SK-N-SH (cell line): ENCODE measurements around the gene ADAMTSL1.

Experiments
- CHD2 ChIP-seq: fragments of 150-350 bp; IDR thresholded peaks from 2 replicates; pipeline ENCODE4 v1.6.1; 2018; ENCODE audit warnings: low read length; ENCODE audit not compliant: partially characterized antibody
- CTCF ChIP-seq: fragments of 200-600 bp; sonication (generic); IDR thresholded peaks from 2 replicates; pipeline ENCODE4 v1.6.1; 2017; ENCODE audit warnings: antibody characterized with exemption, mild to moderate bottlenecking, moderate library complexity
- ELF1 ChIP-seq: IDR thresholded peaks from 2 replicates; pipeline ENCODE4 v1.4.0; 2012
- EP300 ChIP-seq, 2 experiments: IDR thresholded peaks; 2 replicates each; pipeline versions ENCODE4 v1.4.0 to v1.6.1; 2012; ENCODE audit warnings: borderline replicate concordance in 1 of 2, low read depth in 1 of 2, low read length in 1 of 2
- IRF3 ChIP-seq: fragments of 150-350 bp; IDR thresholded peaks from 2 replicates; pipeline ENCODE4 v1.6.1; 2016; ENCODE audit warnings: mild to moderate bottlenecking, low read depth, low read length
- MAX ChIP-seq: IDR thresholded peaks from 2 replicates; pipeline ENCODE4 v1.4.0; 2012; ENCODE audit warnings: low read depth
- NFIC ChIP-seq: IDR thresholded peaks from 2 replicates; pipeline ENCODE4 v1.4.0; 2012; ENCODE audit warnings: borderline replicate concordance
- POLR2AphosphoS5 ChIP-seq: IDR thresholded peaks from 2 replicates; pipeline ENCODE4 v1.6.1; 2012; ENCODE audit warnings: low read depth, low read length
- REST ChIP-seq: IDR thresholded peaks from 2 replicates; pipeline ENCODE4 v1.6.1; 2012; ENCODE audit warnings: mild to moderate bottlenecking, low read depth, low read length, moderate library complexity
- SIN3A ChIP-seq: IDR thresholded peaks from 2 replicates; pipeline ENCODE4 v1.6.1; 2012; ENCODE audit warnings: low read depth, mild to moderate bottlenecking, low read length, moderate library complexity, borderline replicate concordance
- SMC3 ChIP-seq: IDR thresholded peaks from 2 replicates; pipeline ENCODE4 v1.6.1; 2012; ENCODE audit warnings: low read depth, low read length, improper control_type of control experiment
- YY1 ChIP-seq: IDR thresholded peaks from 2 replicates; pipeline ENCODE4 v1.4.0; 2012; ENCODE audit warnings: low read depth, mild to moderate bottlenecking
- TF ChIP-seq, protein P1 (sequence below): IDR thresholded peaks from 2 replicates; pipeline ENCODE4 v1.4.0; 2012; ENCODE audit warnings: low read depth, borderline replicate concordance

DNA sequence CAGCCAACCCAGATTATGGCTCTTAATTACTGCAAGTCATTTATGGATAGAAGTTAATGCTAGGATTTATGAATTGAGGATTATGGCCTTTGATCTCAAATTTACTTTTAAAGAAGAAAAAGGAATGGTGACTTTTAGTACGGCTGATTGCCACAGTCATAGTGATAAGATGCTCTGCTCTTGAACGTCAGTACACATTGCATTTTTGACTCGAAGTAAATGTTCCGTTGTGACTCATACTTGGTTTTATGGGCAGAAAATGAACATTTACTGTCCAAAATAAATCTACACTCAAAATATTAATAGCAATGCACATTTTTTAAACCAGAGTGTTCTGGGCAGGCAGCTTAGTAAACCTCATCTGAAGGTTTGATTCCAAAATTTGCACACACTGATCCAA is 830 bp downstream of the ADAMTSL1 start:
- TF ChIP-seq POLR2AphosphoS5 (no peak), IRF3 (no peak), MAX (no peak), CTCF (no peak), SIN3A (no peak; the same call in 1 of the 2 replicates), ELF1 (no peak), EP300 (IDR thresholded peaks at IDR 0.05; ENCODE audit: borderline replicate concordance in 1 of 2, low read depth in 1 of 2, low read length in 1 of 2) (no peak), YY1 (no peak), CHD2 (no peak), SMC3 (no peak), REST (no peak), NFIC (peak; percentile 9; the same call in 1 of the 2 replicates)
- TF ChIP-seq, protein P1, sequence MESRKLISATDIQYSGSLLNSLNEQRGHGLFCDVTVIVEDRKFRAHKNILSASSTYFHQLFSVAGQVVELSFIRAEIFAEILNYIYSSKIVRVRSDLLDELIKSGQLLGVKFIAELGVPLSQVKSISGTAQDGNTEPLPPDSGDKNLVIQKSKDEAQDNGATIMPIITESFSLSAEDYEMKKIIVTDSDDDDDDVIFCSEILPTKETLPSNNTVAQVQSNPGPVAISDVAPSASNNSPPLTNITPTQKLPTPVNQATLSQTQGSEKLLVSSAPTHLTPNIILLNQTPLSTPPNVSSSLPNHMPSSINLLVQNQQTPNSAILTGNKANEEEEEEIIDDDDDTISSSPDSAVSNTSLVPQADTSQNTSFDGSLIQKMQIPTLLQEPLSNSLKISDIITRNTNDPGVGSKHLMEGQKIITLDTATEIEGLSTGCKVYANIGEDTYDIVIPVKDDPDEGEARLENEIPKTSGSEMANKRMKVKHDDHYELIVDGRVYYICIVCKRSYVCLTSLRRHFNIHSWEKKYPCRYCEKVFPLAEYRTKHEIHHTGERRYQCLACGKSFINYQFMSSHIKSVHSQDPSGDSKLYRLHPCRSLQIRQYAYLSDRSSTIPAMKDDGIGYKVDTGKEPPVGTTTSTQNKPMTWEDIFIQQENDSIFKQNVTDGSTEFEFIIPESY: no peak
